Measurements from ENCODE around the gene MPZL1. TPM values are rescaled to one million over a fixed set of nuclear protein-coding genes. Genes with fewer than 3 reads are reported as not detected.

The MPZL1 gene
- total RNA-seq, 2 experiments from 2014 or later = 22.3 to 23.0 TPM

GRCh38 chr1:167710836-167711235 is 10.9 kb upstream of the MPZL1 start:
- H3K9me3 Mint-ChIP-seq (ENCODE audit: low read depth) = no peaks in the 10 kb centered on the region
- H3K27me3 Mint-ChIP-seq = no peaks in the 10 kb centered on the region
- intact Hi-C loops (cut with DNase I, micrococcal nuclease) = loop anchor here (5.0 to 10.0 kb wide), 2 partner anchors 254 to 374 kb away; no protein-coding TSS in a partner anchor
- H3K27ac Mint-ChIP-seq = no peak overlapping the region
- ChIA-PET POLR2A (no interaction called here), CTCF (no interaction called here)
- no peak overlapping the region for H3K4me3 Mint-ChIP-seq
- peaks cover 10% of the 10 kb centered on the region for H3K36me3 Mint-ChIP-seq (ENCODE audit: low read depth)
- H3K4me1 Mint-ChIP-seq = peaks cover 44% of the 10 kb centered on the region
- ATAC-seq = no peak
- DNase-seq = no peak

GRCh38 chr1:167711797-167712196 is 10.0 kb upstream of the MPZL1 start:
- CTCF ChIA-PET = interaction anchor here (1.0 kb wide), 1 partner anchor 112 kb away, joined by 3 read pairs; no protein-coding TSS in a partner anchor
- no peaks in the 10 kb centered on the region for H3K27me3 Mint-ChIP-seq
- intact Hi-C loops (cut with DNase I, micrococcal nuclease) = loop anchor here (5.0 to 10.0 kb wide), 2 partner anchors 254 to 373 kb away; no protein-coding TSS in a partner anchor
- H3K4me1 Mint-ChIP-seq = peaks cover 43% of the 10 kb centered on the region
- H3K9me3 Mint-ChIP-seq (ENCODE audit: low read depth) = no peaks in the 10 kb centered on the region
- H3K36me3 Mint-ChIP-seq (ENCODE audit: low read depth) = peaks cover 8% of the 10 kb centered on the region
- H3K27ac Mint-ChIP-seq = no peak overlapping the region
- no peak for ATAC-seq
- POLR2A ChIA-PET = no interaction called here
- no peak overlapping the region for H3K4me3 Mint-ChIP-seq
- no peak for DNase-seq

- ATAC-seq = no peak
- H3K4me1 Mint-ChIP-seq = peaks cover 32% of the 10 kb centered on the region
- ChIA-PET POLR2A (interaction anchor here (0.6 kb wide), 3 partner anchors 10 to 40 kb away, joined by 3 to 4 read pairs (median 3); no protein-coding TSS in a partner anchor), CTCF (interaction anchor here (0.7 to 2.3 kb wide), 4 partner anchors 8 to 158 kb away, joined by 3 to 15 read pairs (median 8); no protein-coding TSS in a partner anchor)
- peak; percentile 45 for DNase-seq
- intact Hi-C loops (cut with DNase I, micrococcal nuclease) = loop anchor here (1.0 to 10.0 kb wide), 9 partner anchors 83 to 874 kb away; partner anchors contain the start of genes DCAF6 (in 1 of the 2), POGK (in 1 of the 2), RCSD1 (in 1 of the 2) and SFT2D2 (in 1 of the 2)
- peak overlapping the region; percentile 79 for H3K27ac Mint-ChIP-seq
- H3K36me3 Mint-ChIP-seq (ENCODE audit: low read depth) = peaks cover 8% of the 10 kb centered on the region
- H3K4me3 Mint-ChIP-seq = peak overlapping the region; percentile 83
- H3K9me3 Mint-ChIP-seq (ENCODE audit: low read depth) = no peaks in the 10 kb centered on the region
- H3K27me3 Mint-ChIP-seq = no peaks in the 10 kb centered on the region
Observed at GRCh38 chr1:167713330-167714081, 8.3 kb upstream of the MPZL1 start.

- ATAC-seq (peak; percentile 63), DNase-seq (peak; percentile 88)
- intact Hi-C loops (cut with DNase I, micrococcal nuclease) = loop anchor here (1.0 to 10.0 kb wide), 9 partner anchors 84 to 875 kb away; partner anchors contain the start of genes DCAF6 (in 1 of the 2), POGK (in 1 of the 2), RCSD1 (in 1 of the 2) and SFT2D2 (in 1 of the 2)
- Mint-ChIP-seq H3K4me3 (peak overlapping the region; percentile 83), H3K9me3 (ENCODE audit: low read depth) (no peaks in the 10 kb centered on the region), H3K36me3 (ENCODE audit: low read depth) (peaks cover 8% of the 10 kb centered on the region), H3K27me3 (no peaks in the 10 kb centered on the region), H3K4me1 (peaks cover 29% of the 10 kb centered on the region), H3K27ac (peak overlapping the region; percentile 79)
- POLR2A ChIA-PET = interaction anchor here (0.6 to 1.0 kb wide), 2 partner anchors 39 to 506 kb away, joined by 3 read pairs; no protein-coding TSS in a partner anchor
- CTCF ChIA-PET = interaction anchor here (1.0 to 2.3 kb wide), 4 partner anchors 9 to 113 kb away, joined by 4 to 16 read pairs (median 14); no protein-coding TSS in a partner anchor
Observed at GRCh38 chr1:167714098-167714438, 7.7 kb upstream of the MPZL1 start.

GRCh38 chr1:167714439-167715156 is 7.2 kb upstream of the MPZL1 start:
- ChIA-PET CTCF (interaction anchor here (0.5 to 3.2 kb wide), 15 partner anchors 10 to 579 kb away, joined by 3 to 16 read pairs (median 5); partner anchors contain the start of genes DCAF6 and POU2F1), POLR2A (interaction anchor here (0.6 to 1.3 kb wide), 4 partner anchors 39 to 506 kb away, joined by 3 read pairs; partner anchors contain the start of genes CREG1, DCAF6 and MPC2)
- Mint-ChIP-seq H3K4me3 (peak overlapping the region; percentile 83), H3K27me3 (no peaks in the 10 kb centered on the region), H3K27ac (peak overlapping the region; percentile 91), H3K4me1 (peaks cover 32% of the 10 kb centered on the region), H3K36me3 (ENCODE audit: low read depth) (peaks cover 8% of the 10 kb centered on the region), H3K9me3 (ENCODE audit: low read depth) (no peaks in the 10 kb centered on the region)
- ATAC-seq (peak; percentile 50), DNase-seq (peak; percentile 92)
- intact Hi-C loops (cut with DNase I, micrococcal nuclease) = loop anchor here (1.0 to 10.0 kb wide), 12 partner anchors 84 to 875 kb away; partner anchors contain the start of genes DCAF6 (in 2 of the 2), MPC2 (in 1 of the 2), POGK (in 1 of the 2) and POU2F1 (in 1 of the 2)

GRCh38 chr1:167715157-167715999 is 6.4 kb upstream of the MPZL1 start:
- H3K4me3 Mint-ChIP-seq = peak overlapping the region; percentile 83

GRCh38 chr1:167716000-167716271 is 5.8 kb upstream of the MPZL1 start:
- Mint-ChIP-seq H3K4me1 (peaks cover 43% of the 10 kb centered on the region), H3K27ac (peak overlapping the region; percentile 91), H3K9me3 (ENCODE audit: low read depth) (no peaks in the 10 kb centered on the region), H3K4me3 (peak overlapping the region; percentile 83), H3K36me3 (ENCODE audit: low read depth) (peaks cover 8% of the 10 kb centered on the region), H3K27me3 (no peaks in the 10 kb centered on the region)
- no peak for DNase-seq
- intact Hi-C loops (cut with DNase I, micrococcal nuclease) = loop anchor here (1.0 to 10.0 kb wide), 7 partner anchors 87 to 511 kb away; partner anchors contain the start of genes DCAF6 (in 1 of the 2), MPC2 (in 1 of the 2), POU2F1 (in 1 of the 2) and SFT2D2 (in 1 of the 2)
- ChIA-PET POLR2A (interaction anchor here (0.7 to 1.3 kb wide), 3 partner anchors 162 to 418 kb away, joined by 3 to 7 read pairs (median 3); partner anchors contain the start of genes CREG1, DCAF6 and MPC2), CTCF (interaction anchor here (0.6 to 3.2 kb wide), 13 partner anchors 11 to 299 kb away, joined by 3 to 16 read pairs (median 5); partner anchors contain the start of gene DCAF6)
- no peak for ATAC-seq

More at GRCh38 chr1:167715157-167715999, 6.4 kb upstream of the MPZL1 start:
- peaks cover 37% of the 10 kb centered on the region for H3K4me1 Mint-ChIP-seq
- DNase-seq (peak; percentile 91), ATAC-seq (peak; percentile 49)
- intact Hi-C loops (cut with DNase I, micrococcal nuclease) = loop anchor here (1.0 to 10.0 kb wide), 7 partner anchors 88 to 511 kb away; partner anchors contain the start of genes DCAF6 (in 1 of the 2), MPC2 (in 1 of the 2), POU2F1 (in 1 of the 2) and SFT2D2 (in 1 of the 2)
- CTCF ChIA-PET = interaction anchor here (0.5 to 3.2 kb wide), 16 partner anchors 10 to 537 kb away, joined by 3 to 16 read pairs (median 4); partner anchors contain the start of genes DCAF6 and POU2F1
- H3K27me3 Mint-ChIP-seq = no peaks in the 10 kb centered on the region
- peaks cover 8% of the 10 kb centered on the region for H3K36me3 Mint-ChIP-seq (ENCODE audit: low read depth)
- peak overlapping the region; percentile 91 for H3K27ac Mint-ChIP-seq
- no peaks in the 10 kb centered on the region for H3K9me3 Mint-ChIP-seq (ENCODE audit: low read depth)
- POLR2A ChIA-PET = interaction anchor here (1.0 to 1.3 kb wide), 3 partner anchors 161 to 507 kb away, joined by 3 read pairs; partner anchors contain the start of genes CREG1, DCAF6 and MPC2

GRCh38 chr1:167717351-167717750 is 4.4 kb upstream of the MPZL1 start:
- H3K4me3 Mint-ChIP-seq = peak overlapping the region; percentile 83
- DNase-seq (no peak), ATAC-seq (no peak)
- H3K4me1 Mint-ChIP-seq = peaks cover 49% of the 10 kb centered on the region
- H3K9me3 Mint-ChIP-seq (ENCODE audit: low read depth) = no peaks in the 10 kb centered on the region
- POLR2A ChIA-PET = no interaction called here
- intact Hi-C loops (cut with DNase I, micrococcal nuclease) = loop anchor here (5.0 to 10.0 kb wide), 3 partner anchors 220 to 367 kb away; partner anchors contain the start of genes DCAF6 (in 1 of the 2) and MPC2 (in 1 of the 2)
- H3K36me3 Mint-ChIP-seq (ENCODE audit: low read depth) = peaks cover 8% of the 10 kb centered on the region
- H3K27ac Mint-ChIP-seq = peak overlapping the region; percentile 67
- no peaks in the 10 kb centered on the region for H3K27me3 Mint-ChIP-seq
- CTCF ChIA-PET = interaction anchor here (1.1 to 3.2 kb wide), 5 partner anchors 8 to 160 kb away, joined by 3 to 12 read pairs (median 4); no protein-coding TSS in a partner anchor

GRCh38 chr1:167718914-167719691 is 2.7 kb upstream of the MPZL1 start:
- ATAC-seq = no peak
- CTCF ChIA-PET = interaction anchor here (1.7 kb wide), 1 partner anchor 10 kb away, joined by 4 read pairs; no protein-coding TSS in a partner anchor

More at GRCh38 chr1:167718914-167719691, 2.7 kb upstream of the MPZL1 start:
- intact Hi-C loops (cut with DNase I, micrococcal nuclease) = loop anchor here (5.0 to 10.0 kb wide), 3 partner anchors 218 to 366 kb away; partner anchors contain the start of genes DCAF6 (in 1 of the 2) and MPC2 (in 1 of the 2)
- peak overlapping the region; percentile 32 for H3K27ac Mint-ChIP-seq
- POLR2A ChIA-PET = no interaction called here
- no peaks in the 10 kb centered on the region for H3K27me3 Mint-ChIP-seq
- peaks cover 49% of the 10 kb centered on the region for H3K4me1 Mint-ChIP-seq
- H3K36me3 Mint-ChIP-seq (ENCODE audit: low read depth) = peaks cover 11% of the 10 kb centered on the region
- peak overlapping the region; percentile 0 for H3K4me3 Mint-ChIP-seq
- H3K9me3 Mint-ChIP-seq (ENCODE audit: low read depth) = no peaks in the 10 kb centered on the region
- DNase-seq = no peak

Data from activated CD4-positive, alpha-beta T cell treated with anti-CD3 and anti-CD28 coated beads for 36 hours (primary cell).